ENCODE measurements around the gene CENPF. TPM values are rescaled to one million over a fixed set of nuclear protein-coding genes. Genes with fewer than 3 reads are reported as not detected.
"Not testable (repeated sequence)": the region's sequence is repeated elsewhere in the genome, so short reads cannot be mapped to it uniquely, and the experiment has no call there.

Gene CENPF
- total RNA-seq (2014; rRNA removed; shearing (Covaris generic)): 64.2 and 64.3 TPM in 2 replicates

GRCh38 chr1:214602764-214603657 lies at the start of gene CENPF:
CENPF (plus strand) TSS chr1:214603195; CDS start chr1:214613755, 10,560 bp downstream.
- peak; percentile 99 for DNase-seq (ENCODE audit: low read depth)

- DNase-seq (ENCODE audit: low read depth): peak; percentile 92
Observed at GRCh38 chr1:214557952-214558735, 44.9 kb upstream of the CENPF start.

DNA sequence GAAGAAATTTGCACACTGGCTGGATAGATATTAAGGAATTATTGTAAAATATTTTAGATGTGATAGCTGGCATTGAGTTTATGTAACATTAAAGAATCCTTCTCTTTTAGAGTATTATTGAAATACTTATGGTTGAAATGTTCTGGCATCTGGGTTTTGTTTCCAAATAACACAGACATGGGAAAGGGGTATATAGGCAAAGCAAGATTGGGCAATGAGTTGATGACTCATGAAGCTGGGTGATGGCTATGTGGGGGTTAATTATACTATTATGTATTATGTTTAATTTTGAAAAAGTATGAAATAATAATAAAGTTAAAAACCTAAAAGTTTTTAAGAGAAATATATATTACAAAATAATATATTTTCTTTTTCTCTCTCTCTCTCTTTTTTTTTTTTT lies 39.1 kb upstream of the CENPF start:
- DNase-seq (ENCODE audit: low read depth): no peak

GRCh38 chr1:214565310-214565709 lies 37.7 kb upstream of the CENPF start:
- DNase-seq (ENCODE audit: low read depth): no peak

DNA sequence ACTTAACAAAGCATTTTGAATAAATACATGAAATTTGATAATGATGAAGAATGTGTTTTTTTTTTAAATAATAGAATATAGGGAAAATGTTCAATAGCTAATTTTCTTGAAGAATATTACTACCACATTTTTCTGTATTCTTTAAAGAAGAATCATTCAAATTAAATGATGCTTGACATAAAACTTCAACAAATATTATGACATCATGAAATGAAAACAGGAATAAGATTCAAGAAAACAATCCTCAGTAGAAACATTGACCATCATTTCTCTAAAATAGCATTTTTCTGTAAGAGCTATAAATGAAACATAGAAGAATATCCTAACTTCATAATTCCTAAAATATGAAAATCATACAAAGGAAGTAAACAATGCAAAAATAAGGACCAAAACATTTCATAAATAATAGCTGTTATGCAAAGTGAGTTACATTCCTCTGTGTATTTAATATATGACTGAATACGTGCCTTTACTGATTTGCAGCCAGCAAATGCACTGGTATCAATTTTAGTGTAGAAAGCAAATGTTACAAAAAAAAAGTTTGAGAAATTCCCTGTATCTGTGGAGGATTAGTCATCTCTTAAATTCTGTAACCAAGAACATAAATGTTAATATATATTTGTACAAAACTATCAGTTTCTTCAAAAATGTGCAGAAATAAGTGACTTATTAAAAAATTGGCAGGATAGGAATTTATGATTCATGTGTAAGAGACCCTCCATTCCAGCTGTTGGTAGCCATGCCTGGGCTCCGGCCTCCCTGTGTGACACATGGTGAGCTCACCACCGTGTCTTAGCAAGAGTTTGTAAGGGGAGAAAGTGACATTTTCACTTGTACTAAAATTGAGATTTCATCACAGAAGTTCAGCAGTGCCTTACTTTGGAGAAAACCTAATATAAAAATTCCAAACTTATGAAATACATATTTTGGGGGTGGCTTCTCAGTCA lies 36.6 kb upstream of the CENPF start:
- peak; percentile 88 for DNase-seq (ENCODE audit: low read depth)

DNA sequence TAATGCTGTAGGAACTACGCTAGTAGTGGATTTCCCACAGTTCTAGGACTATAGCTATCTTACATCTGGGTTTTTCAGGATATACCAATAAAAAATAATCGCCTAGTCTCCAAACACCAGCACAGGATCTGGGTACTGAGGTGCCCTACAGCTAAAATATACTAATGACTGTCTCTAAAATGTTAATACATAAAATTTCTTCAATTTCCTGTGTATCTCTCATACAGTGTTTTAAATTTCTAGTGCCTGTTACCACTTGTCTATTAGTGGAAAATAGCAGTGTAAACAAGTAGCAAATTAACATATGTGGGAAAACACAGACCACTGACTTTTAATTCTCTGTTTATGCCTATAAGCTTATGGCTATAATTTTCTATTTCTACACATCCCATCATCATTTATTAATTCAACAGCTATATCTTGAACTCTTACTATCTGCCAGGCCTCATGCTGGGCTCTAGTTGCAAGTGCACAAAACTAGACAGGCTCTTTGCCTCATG lies 35.5 kb upstream of the CENPF start:
- DNase-seq (ENCODE audit: low read depth): no peak

DNA sequence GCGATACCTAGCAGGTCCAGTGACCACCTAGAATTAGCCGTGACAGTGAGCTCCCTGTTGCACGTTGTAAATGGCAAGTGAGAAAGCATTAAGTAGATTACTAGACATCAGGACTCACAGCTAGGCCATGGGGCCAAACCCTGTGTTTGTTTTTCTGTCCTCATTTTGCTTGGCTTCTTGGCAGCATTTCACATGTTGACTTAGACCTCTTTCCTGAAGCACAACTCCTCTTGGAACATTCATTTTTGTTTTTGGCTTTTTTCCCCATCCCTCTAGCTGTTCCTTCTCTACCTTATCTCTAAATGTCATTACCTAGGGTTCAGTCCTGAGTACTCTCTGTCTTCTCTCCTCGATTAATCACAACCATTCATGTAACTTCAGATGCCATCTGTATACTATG lies 34.7 kb upstream of the CENPF start:
- DNase-seq (ENCODE audit: low read depth): peak; percentile 45

DNA sequence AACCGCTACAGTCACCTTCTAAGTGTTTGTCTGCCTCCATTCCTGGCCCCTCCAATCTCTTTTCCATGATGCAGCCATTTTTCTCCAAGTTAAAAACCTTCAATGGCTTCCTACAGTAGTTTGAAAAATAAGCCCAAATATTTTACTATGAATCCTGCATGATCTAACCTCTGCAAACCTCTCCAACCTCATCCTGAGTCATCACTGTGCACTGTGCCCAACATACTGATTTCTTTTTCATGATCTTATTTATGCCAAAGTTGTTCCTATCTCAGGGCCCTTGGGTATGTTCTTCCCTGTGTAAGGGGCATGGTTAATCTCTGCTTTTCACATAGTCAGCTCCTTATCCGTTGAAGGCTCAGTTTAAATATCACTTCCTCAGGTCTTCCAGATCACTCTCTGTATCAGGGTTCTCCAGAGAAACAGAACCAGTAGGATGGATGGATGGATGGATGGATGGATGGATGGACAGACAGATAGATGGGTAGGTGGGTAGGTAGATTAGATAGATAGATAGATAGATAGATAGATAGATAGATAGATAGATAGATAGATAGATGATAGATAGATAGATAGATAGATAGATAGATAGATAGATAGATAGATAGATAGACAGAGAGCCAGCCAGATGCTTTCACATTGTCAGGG lies 33.5 kb upstream of the CENPF start:
- DNase-seq (ENCODE audit: low read depth): peak; percentile 80

- DNase-seq (ENCODE audit: low read depth): peak; percentile 75
Observed at GRCh38 chr1:214570442-214570841, 32.6 kb upstream of the CENPF start.

DNA sequence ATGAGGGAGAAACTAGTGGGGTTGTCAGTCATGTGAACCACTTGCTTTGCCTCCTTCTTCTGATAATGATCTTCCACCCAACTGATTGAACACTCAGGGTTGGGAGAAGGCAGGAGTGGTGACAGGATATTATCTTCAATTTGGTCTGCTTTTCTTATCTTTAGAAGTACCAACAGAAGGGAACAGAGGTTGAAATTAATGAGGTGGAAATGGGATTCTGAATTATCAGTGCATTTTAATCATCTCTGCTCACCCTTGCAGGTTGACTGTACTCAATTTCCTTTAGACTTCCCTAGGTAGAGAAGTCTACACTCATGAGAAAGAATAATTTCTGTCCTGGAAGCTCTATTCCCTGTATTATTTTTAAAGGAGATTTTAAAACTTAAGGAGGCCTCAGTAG lies 31.7 kb upstream of the CENPF start:
- no peak for DNase-seq (ENCODE audit: low read depth)

GRCh38 chr1:214573386-214574318 lies 29.3 kb upstream of the CENPF start:
- no peak for DNase-seq (ENCODE audit: low read depth)

DNA sequence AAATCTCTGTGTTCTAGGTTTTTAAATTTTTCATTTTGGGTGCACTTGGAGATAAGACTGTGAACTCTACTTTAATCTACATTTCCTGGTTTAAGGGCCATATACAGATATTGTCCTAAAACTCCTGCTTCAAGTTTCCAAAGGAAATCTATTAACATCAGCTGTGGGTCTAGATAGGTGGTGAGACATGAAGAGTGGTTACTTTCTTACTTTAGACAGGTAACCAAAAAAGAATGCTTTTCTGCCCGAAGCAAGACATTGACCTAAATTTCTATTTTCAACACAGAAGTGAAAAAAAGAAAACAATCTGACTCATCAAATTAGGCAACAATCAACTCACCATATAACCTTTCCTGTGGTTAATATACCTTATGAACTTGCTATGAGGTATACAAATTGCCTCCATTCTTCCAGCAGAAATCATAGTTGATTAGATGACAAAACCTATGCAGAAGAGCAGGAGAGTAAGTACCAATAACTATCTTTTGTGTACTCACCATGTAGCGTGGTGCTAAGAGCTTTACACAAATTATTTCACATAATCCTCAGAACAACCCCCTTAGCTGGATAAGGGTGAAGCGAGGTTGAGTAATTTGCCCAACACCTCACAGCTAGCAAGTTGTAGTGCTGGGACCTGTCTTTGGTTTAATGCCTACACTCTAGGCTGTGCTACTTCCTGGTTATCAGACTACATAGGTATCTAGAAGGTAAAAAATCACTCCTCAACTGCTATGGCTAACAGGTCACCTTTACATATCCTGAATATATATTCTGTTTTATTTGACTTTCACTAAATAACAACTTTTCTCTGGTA lies 28.2 kb upstream of the CENPF start:
- DNase-seq (ENCODE audit: low read depth): no peak

DNA sequence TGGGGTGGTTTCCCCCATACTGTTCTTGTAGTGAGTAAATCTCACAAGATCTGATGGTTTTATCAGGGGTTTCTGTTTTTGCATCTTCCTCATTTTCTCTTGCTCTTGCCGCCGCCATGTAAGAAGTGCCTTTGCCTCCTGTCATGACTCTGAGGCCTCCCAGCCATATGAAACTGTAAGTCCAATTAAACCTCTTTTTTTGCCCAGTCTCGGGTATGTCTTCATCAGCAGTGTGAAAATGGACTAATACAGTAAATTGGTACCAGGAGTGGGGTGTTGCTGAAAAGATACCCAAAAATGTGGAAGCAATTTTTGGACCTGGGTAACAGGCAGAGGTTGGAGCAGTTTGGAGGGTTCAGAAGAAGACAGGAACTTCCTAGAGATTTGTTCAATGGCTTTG lies 26.9 kb upstream of the CENPF start:
- not testable (repeated sequence) for DNase-seq (ENCODE audit: low read depth)

DNA sequence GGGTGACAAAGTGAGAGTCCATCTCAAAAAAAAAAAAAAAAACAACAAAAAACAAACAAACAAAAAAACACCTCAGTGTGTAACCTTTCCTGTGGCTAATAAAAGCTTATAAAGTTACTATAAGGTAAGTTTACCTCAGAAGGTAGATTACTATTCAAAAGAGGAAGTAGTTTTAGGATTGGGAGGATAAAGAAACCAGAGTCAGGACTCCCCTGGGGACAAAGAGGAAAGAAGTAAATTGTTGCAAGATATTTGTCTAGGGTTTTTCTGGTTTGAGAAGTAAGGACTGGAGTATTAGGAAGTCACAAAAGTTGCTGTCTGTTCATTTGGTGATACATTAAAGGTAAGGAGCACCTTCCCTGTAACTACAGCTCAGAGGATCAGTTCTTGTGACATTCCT lies 23.8 kb upstream of the CENPF start:
- DNase-seq (ENCODE audit: low read depth): no peak

DNA sequence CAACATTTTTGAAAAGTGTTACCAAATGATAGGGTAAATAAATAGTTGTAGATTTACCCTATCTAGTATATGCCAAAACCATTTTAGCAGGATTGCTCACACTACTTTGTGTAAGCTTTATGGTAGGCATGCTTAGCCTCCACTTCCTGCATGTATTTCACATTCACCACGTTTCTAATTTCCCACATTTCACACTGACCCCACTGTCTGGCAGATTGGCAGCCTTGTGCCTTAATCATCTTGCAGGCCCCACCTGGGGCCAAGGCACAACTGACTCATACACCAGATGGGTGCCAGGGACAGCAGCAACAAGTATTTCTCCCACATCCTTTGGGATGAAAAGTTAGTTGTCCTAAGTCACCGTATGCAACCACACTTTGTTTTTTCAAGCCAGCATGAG lies 21.2 kb upstream of the CENPF start:
- peak; percentile 97 for DNase-seq (ENCODE audit: low read depth)

- DNase-seq (ENCODE audit: low read depth): peak; percentile 30
Observed at GRCh38 chr1:214582289-214582891, 20.6 kb upstream of the CENPF start.

DNA sequence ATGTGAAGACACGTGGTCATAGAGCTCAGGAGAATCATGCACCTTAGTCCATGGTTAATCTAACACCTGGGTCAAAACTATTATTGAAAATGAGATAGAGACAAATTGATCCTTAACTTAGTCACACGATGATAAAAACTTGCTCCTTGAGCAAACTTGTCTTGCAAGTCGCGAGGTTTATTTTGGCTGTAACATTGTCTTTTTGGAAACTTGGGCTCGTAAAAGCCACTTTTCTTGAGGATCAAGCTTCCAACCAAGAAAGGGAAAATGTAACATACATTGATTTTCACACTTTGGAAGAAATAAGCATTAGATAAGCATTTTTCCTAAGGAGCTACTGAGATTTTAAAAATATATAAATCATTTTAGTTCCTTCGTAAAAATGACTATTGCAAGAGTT lies 19.9 kb upstream of the CENPF start:
- DNase-seq (ENCODE audit: low read depth): no peak

GRCh38 chr1:214583824-214584554 lies 19.0 kb upstream of the CENPF start:
- DNase-seq (ENCODE audit: low read depth): no peak
